Measurements from ENCODE around the gene CFB. TPM values are rescaled to one million over a fixed set of nuclear protein-coding genes. Genes with fewer than 3 reads are reported as not detected.

CFB gene
- total and polyA plus RNA-seq, 2 of the 13 experiments (the other 11 are each of a cell fraction or from before 2014, with no cell fraction given), result 171 to 513 TPM

- TF ChIP-seq NFAT5 (CRISPR knock-in tag; IDR thresholded peaks at IDR 0.05) (peak; percentile 87), ATF2 (CRISPR knock-in tag; IDR thresholded peaks at IDR 0.05) (no peak), ZBTB20 (CRISPR knock-in tag; IDR thresholded peaks at IDR 0.05; ENCODE audit: borderline replicate concordance, low read depth) (0 out of 2 replicates have a peak, but pooled peaks have one; percentile 27), FOSL2 (CRISPR knock-in tag; IDR thresholded peaks at IDR 0.05) (no peak), GFI1 (CRISPR knock-in tag; IDR thresholded peaks at IDR 0.05; ENCODE audit: borderline replicate concordance) (no peak), MATR3 (CRISPR knock-in tag; IDR thresholded peaks at IDR 0.05) (no peak), ATF7-NPFF (CRISPR knock-in tag; IDR thresholded peaks at IDR 0.05; ENCODE audit: low read depth) (peak; percentile 45; the same call in 1 of the 2 replicates), TAF15 (IDR thresholded peaks at IDR 0.05; ENCODE audit: low read depth, low read length, poor library complexity, severe bottlenecking) (peak; percentile 70), ZNF333 (CRISPR knock-in tag; IDR thresholded peaks at IDR 0.05; ENCODE audit: borderline replicate concordance) (0 out of 2 replicates have a peak, but pooled peaks have one; percentile 14), ZNF546 (CRISPR knock-in tag; conservative IDR thresholded peaks at IDR 0.05) (peak; percentile 71; the same call in 1 of the 2 replicates), ZSCAN20 (CRISPR knock-in tag; IDR thresholded peaks at IDR 0.05; ENCODE audit: borderline replicate concordance) (peak; percentile 45; the same call in 1 of the 2 replicates), ZNF513 (CRISPR knock-in tag; conservative IDR thresholded peaks at IDR 0.05) (0 out of 2 replicates have a peak, but pooled peaks have one; percentile 30), PAX8 (CRISPR knock-in tag; IDR thresholded peaks at IDR 0.05; ENCODE audit: borderline replicate concordance) (no peak), ZNF792 (CRISPR knock-in tag; IDR thresholded peaks at IDR 0.05) (no peak; the same call in 1 of the 2 replicates), POLR2AphosphoS5 (IDR thresholded peaks at IDR 0.05; ENCODE audit: low read depth, low read length) (0 out of 2 replicates have a peak, but pooled peaks have one; percentile 32), RBFOX2 (IDR thresholded peaks at IDR 0.05; ENCODE audit: low read depth, low read length) (peak; percentile 92), TEAD3 (CRISPR knock-in tag; optimal IDR thresholded peaks at IDR 0.05; ENCODE audit: borderline replicate concordance) (no peak), ZNF724P (CRISPR knock-in tag; IDR thresholded peaks at IDR 0.05; ENCODE audit: borderline replicate concordance) (0 out of 2 replicates have a peak, but pooled peaks have one; percentile 10), CREBL2 (CRISPR knock-in tag; IDR thresholded peaks at IDR 0.05; ENCODE audit: borderline replicate concordance) (no peak), ZNF564 (CRISPR knock-in tag; IDR thresholded peaks at IDR 0.05) (peak; percentile 86; the same call in 1 of the 2 replicates), CREB1 (IDR thresholded peaks at IDR 0.05) (0 out of 2 replicates have a peak, but pooled peaks have one; percentile 13), CREB1 (CRISPR knock-in tag; IDR thresholded peaks at IDR 0.05) (no peak)
Observed at GRCh38 chr6:31901953-31902643, 43.8 kb upstream of the CFB start, which contains the start of gene ZBTB12 (continued).
